Measurements from ENCODE around the gene SCLY. TPM values are rescaled to one million over a fixed set of nuclear protein-coding genes. Genes with fewer than 3 reads are reported as not detected.

Gene SCLY
- total RNA-seq, 1 experiment from 2014 or later, result 21.7 TPM

DNA sequence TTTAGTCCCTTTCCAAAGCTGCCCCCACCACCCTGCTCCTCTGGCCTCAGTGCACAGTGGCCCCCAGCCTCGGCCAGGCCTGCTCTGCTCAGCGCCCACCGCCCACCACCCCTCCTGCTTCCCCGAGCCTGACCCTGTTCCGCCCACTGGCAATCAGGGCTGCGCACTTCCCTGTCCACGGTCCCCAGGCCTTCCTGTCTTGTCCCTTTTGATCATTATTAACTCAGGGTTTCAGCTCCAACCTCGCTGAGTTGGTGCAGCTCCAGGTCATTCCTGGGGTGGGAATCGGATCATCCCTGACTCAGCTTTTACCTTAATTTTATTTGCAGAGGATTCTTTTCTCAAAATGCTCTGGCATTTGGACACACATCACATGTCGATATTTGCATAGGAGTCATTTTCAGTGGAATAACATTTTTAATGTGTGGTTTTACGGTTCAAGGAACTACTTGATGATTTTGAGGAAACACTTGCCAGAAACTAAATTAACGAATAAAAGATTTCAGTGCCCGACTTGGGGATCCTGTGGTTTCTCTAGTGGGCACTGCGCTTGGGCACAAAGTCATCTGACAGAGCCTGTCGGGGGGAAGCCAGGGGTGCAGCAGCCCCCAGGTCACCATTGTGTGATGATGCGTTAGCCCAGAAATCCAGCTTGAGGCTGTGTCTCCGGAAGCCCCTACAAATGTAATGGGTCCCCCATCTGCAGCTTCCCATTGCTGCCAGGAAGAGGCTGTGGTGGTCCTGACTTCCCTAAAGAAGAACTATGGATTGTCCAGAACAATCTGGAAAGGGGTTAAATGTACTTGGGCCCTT, 38.3 kb downstream of the SCLY start:
- ChIA-PET POLR2A (no interaction called here), CTCF (no interaction called here)
- Mint-ChIP-seq H3K4me3 (ENCODE audit: unreplicated experiment) (no peak overlapping the region), H3K36me3 (ENCODE audit: insufficient read depth, unreplicated experiment) (peaks cover 6% of the 10 kb centered on the region), H3K9me3 (ENCODE audit: unreplicated experiment) (no peaks in the 10 kb centered on the region), H3K27ac (ENCODE audit: unreplicated experiment) (no peak overlapping the region), H3K4me1 (ENCODE audit: low read depth, unreplicated experiment) (no peaks in the 10 kb centered on the region), H3K27me3 (ENCODE audit: insufficient read depth, unreplicated experiment) (no peaks in the 10 kb centered on the region)
- DNase-seq, result no peak
- H3K9me3 ChIP-seq, result no peaks in the 10 kb centered on the region
- intact Hi-C loops (cut with micrococcal nuclease; ENCODE audit: unreplicated experiment), result no loop called here
- BruUV-seq (replicated peaks), result no TSS peak
- H3K4me1 ChIP-seq, result no peaks in the 10 kb centered on the region
- H3K27me3 ChIP-seq (replicated peaks; ENCODE audit: control insufficient read depth, insufficient read depth, low read length), result no peaks in the 10 kb centered on the region
- no peaks in the 10 kb centered on the region for H3K36me3 ChIP-seq (ENCODE audit: control insufficient read depth, insufficient read depth, low read length)
- H3K4me3 ChIP-seq (ENCODE audit: low read depth, low read length), result no peak overlapping the region
- TF ChIP-seq, protein P1, sequence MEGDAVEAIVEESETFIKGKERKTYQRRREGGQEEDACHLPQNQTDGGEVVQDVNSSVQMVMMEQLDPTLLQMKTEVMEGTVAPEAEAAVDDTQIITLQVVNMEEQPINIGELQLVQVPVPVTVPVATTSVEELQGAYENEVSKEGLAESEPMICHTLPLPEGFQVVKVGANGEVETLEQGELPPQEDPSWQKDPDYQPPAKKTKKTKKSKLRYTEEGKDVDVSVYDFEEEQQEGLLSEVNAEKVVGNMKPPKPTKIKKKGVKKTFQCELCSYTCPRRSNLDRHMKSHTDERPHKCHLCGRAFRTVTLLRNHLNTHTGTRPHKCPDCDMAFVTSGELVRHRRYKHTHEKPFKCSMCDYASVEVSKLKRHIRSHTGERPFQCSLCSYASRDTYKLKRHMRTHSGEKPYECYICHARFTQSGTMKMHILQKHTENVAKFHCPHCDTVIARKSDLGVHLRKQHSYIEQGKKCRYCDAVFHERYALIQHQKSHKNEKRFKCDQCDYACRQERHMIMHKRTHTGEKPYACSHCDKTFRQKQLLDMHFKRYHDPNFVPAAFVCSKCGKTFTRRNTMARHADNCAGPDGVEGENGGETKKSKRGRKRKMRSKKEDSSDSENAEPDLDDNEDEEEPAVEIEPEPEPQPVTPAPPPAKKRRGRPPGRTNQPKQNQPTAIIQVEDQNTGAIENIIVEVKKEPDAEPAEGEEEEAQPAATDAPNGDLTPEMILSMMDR (IDR thresholded peaks at IDR 0.05; ENCODE audit: insufficient read depth in 1 of 2, low read depth in 1 of 2, low read length in 1 of 2, severe bottlenecking in 1 of 2, unreplicated experiment in 1 of 2), result no peak

DNA sequence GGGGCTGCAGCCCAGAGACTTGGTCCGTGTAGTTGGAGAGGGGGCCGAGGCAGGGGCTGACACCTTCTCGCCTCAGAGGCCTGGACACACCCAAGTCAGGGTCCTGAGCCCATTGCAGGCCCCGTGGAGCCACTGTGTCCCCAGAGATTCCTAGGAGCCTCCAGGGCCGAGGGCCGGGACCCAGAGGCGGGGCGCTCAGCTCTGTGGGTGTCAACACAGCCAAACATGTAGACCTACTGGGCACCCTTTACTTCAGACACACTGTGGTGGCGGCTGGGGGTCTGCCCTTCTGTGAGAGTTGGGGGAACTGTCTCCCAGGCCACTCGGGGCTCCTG, 38.9 kb downstream of the SCLY start:
- peaks cover 6% of the 10 kb centered on the region for H3K36me3 Mint-ChIP-seq (ENCODE audit: insufficient read depth, unreplicated experiment)
- H3K27me3 Mint-ChIP-seq (ENCODE audit: insufficient read depth, unreplicated experiment), result no peaks in the 10 kb centered on the region
- no peaks in the 10 kb centered on the region for H3K9me3 Mint-ChIP-seq (ENCODE audit: unreplicated experiment)
- H3K36me3 ChIP-seq (ENCODE audit: control insufficient read depth, insufficient read depth, low read length), result no peaks in the 10 kb centered on the region
- DNase-seq, result no peak
- no peaks in the 10 kb centered on the region for H3K4me1 Mint-ChIP-seq (ENCODE audit: low read depth, unreplicated experiment)
- no peak overlapping the region for H3K4me3 Mint-ChIP-seq (ENCODE audit: unreplicated experiment)
- H3K27ac Mint-ChIP-seq (ENCODE audit: unreplicated experiment), result no peak overlapping the region
- no peaks in the 10 kb centered on the region for H3K9me3 ChIP-seq
- BruUV-seq (replicated peaks), result no TSS peak
- intact Hi-C loops (cut with micrococcal nuclease; ENCODE audit: unreplicated experiment), result no loop called here
- no peak overlapping the region for H3K4me3 ChIP-seq (ENCODE audit: low read depth, low read length)
- H3K27me3 ChIP-seq (replicated peaks; ENCODE audit: control insufficient read depth, insufficient read depth, low read length), result no peaks in the 10 kb centered on the region
- TF ChIP-seq, protein P1 (IDR thresholded peaks at IDR 0.05; ENCODE audit: insufficient read depth in 1 of 2, low read depth in 1 of 2, low read length in 1 of 2, severe bottlenecking in 1 of 2, unreplicated experiment in 1 of 2), result no peak
- ChIA-PET POLR2A (no interaction called here), CTCF (no interaction called here)
- H3K4me1 ChIP-seq, result no peaks in the 10 kb centered on the region

DNA sequence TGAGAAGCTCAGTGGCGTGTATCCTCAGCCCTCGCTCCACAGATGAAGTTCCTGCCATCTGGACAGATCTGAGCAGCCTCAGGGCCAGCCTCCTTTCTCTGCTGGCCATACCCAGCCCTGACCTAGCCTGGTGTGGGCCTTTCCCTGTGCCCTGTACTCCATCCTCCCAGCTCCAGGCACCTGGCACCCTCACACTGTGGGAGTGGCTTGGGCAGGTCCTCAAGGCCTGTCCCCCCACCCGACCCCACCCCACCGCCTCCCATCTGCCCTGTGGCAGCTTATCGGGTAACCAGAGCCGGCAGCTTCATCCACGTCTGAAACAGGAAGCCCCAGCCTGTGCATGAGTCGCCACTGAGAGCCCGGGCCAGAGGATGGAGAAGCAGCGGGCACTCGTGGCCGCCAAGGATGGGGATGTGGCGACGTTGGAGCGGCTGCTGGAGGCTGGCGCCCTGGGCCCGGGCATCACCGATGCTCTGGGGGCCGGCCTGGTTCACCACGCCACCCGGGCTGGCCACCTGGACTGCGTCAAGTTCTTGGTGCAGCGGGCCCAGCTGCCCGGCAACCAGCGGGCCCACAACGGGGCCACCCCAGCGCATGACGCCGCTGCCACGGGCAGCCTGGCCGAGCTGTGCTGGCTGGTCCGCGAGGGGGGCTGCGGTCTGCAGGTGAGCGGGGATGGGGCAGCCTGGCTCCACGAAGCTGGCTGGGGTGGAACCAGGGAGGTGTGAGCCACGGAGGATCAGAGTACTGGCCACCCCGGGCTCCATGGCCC, 39.4 kb downstream of the SCLY start, which contains the start of gene ESPNL:
Gene ESPNL (plus strand): TSS at position 292 of the 772 bp plus-strand sequence. CDS start 80 bp downstream, at position 372.
- POLR2A ChIA-PET, result no interaction called here
- Mint-ChIP-seq H3K4me3 (ENCODE audit: unreplicated experiment) (no peak within 1 kb of the TSS), H3K36me3 (ENCODE audit: insufficient read depth, unreplicated experiment) (peaks cover 6% of the 10 kb centered on the region), H3K27me3 (ENCODE audit: insufficient read depth, unreplicated experiment) (no peaks in the 10 kb centered on the region), H3K9me3 (ENCODE audit: unreplicated experiment) (no peaks in the 10 kb centered on the region), H3K4me1 (ENCODE audit: low read depth, unreplicated experiment) (no peaks in the 10 kb centered on the region), H3K27ac (ENCODE audit: unreplicated experiment) (no peak within 1 kb of the TSS)
- Histone ChIP-seq H3K4me1 (no peaks in the 10 kb centered on the region), H3K36me3 (ENCODE audit: control insufficient read depth, insufficient read depth, low read length) (no peaks in the 10 kb centered on the region), H3K9me3 (no peaks in the 10 kb centered on the region), H3K27me3 (replicated peaks; ENCODE audit: control insufficient read depth, insufficient read depth, low read length) (no peaks in the 10 kb centered on the region), H3K4me3 (ENCODE audit: low read depth, low read length) (no peak within 1 kb of the TSS)
- DNase-seq, result no peak
- BruUV-seq (replicated peaks), result no TSS peak
- intact Hi-C loops (cut with micrococcal nuclease; ENCODE audit: unreplicated experiment), result no loop called here
- CTCF ChIA-PET, result no interaction called here
- TF ChIP-seq, protein P1 (IDR thresholded peaks at IDR 0.05; ENCODE audit: insufficient read depth in 1 of 2, low read depth in 1 of 2, low read length in 1 of 2, severe bottlenecking in 1 of 2, unreplicated experiment in 1 of 2), result no peak

Data from Caco-2 (cell line).